ENCODE data around the gene FBLN1. TPM values are rescaled to one million over a fixed set of nuclear protein-coding genes. Genes with fewer than 3 reads are reported as not detected.

Gene FBLN1
- polyA plus RNA-seq, 1 of the 3 experiments (the other 2 are of a cell fraction) = 147 TPM

- DNase-seq = no peak
- CTCF ChIA-PET = interaction anchor here (0.9 to 1.6 kb wide), 2 partner anchors 27 to 28 kb away, joined by 3 to 5 read pairs; no protein-coding TSS in a partner anchor
- H3K27me3 ChIP-seq (ENCODE audit: insufficient read depth) = no peaks in the 10 kb centered on the region
- H2AFZ ChIP-seq (ENCODE audit: low read depth) = no peak overlapping the region
- H3K9ac ChIP-seq = no peak overlapping the region
- H3K4me3 ChIP-seq (ENCODE audit: low read depth in 2 of 2, low read length in 1 of 2) = no peak overlapping the region
- H3K79me2 ChIP-seq (ENCODE audit: insufficient read depth) = no peaks in the 10 kb centered on the region
- peaks cover 8 to 21% of the 10 kb centered on the region in 2 experiments for H3K36me3 ChIP-seq (replicated peaks in 1 of 2; ENCODE audit: control insufficient read depth in 1 of 2, insufficient read depth in 2 of 2, low read length in 1 of 2)
- no peaks in the 10 kb centered on the region for H3K9me2 ChIP-seq
- no peak for TF ChIP-seq FOXM1 (IDR thresholded peaks at IDR 0.05; ENCODE audit: low read depth)
- TF ChIP-seq FOSL2 (IDR thresholded peaks at IDR 0.05; ENCODE audit: borderline replicate concordance, low read depth) = no peak
- TF ChIP-seq TCF12 (IDR thresholded peaks at IDR 0.05) = no peak
- TF ChIP-seq PBX3 (IDR thresholded peaks at IDR 0.05) = no peak
- TF ChIP-seq JUND (IDR thresholded peaks at IDR 0.05) = no peak
- TF ChIP-seq IRF3 (IDR thresholded peaks at IDR 0.05; ENCODE audit: low read depth, low read length) = no peak
- TF ChIP-seq RCOR1 (IDR thresholded peaks at IDR 0.05; ENCODE audit: low read length) = no peak
- TF ChIP-seq USF1 (IDR thresholded peaks at IDR 0.05; ENCODE audit: borderline replicate concordance, low read depth) = no peak
- TF ChIP-seq TAF1 (IDR thresholded peaks at IDR 0.05; ENCODE audit: borderline replicate concordance, low read depth, low read length) = no peak
- TF ChIP-seq CTCF (IDR thresholded peaks at IDR 0.05) = no peak
- TF ChIP-seq RXRA (IDR thresholded peaks at IDR 0.05; ENCODE audit: borderline replicate concordance, low read depth) = no peak
- TF ChIP-seq REST (IDR thresholded peaks at IDR 0.05; ENCODE audit: low read depth, low read length) = no peak
- H3K27ac ChIP-seq (ENCODE audit: low read depth in 2 of 2, low read length in 1 of 2) = no peak overlapping the region; a peak in 1 of 4 replicates
- POLR2A ChIA-PET = no interaction called here
- 98% methylated on average over 8 of the region's 8 CpGs for WGBS (ENCODE audit: low lambda C conversion rate)
- H4K20me1 ChIP-seq (ENCODE audit: insufficient read depth) = no peaks in the 10 kb centered on the region
- no peaks in the 10 kb centered on the region for H3F3A ChIP-seq (replicated peaks; ENCODE audit: insufficient read depth)
- no peaks in the 10 kb centered on the region for H3K9me3 ChIP-seq
- peaks cover 0 to 9% of the 10 kb centered on the region in 2 experiments; a peak in 1 of 4 replicates for H3K4me1 ChIP-seq (ENCODE audit: control insufficient read depth in 1 of 2, insufficient read depth in 2 of 2, low read depth in 1 of 2, low read length in 1 of 2)
- H3K4me2 ChIP-seq = no peak overlapping the region
Measured at GRCh38 chr22:45526281-45526680, 23.6 kb downstream of the FBLN1 start.
